Tibial nerve (tissue), 4 donors: ENCODE results near the gene UGT1A6. TPM values are rescaled to one million over a fixed set of nuclear protein-coding genes. Genes with fewer than 3 reads are reported as not detected.

Experiments used
- DNase-seq, 2 donors: peaks; one replicate each; pipeline ENCODE4 v3.0.0-alpha.2; 2019; ENCODE audit warnings: low spot score in 2 of 2
- H3K27ac ChIP-seq, 4 donors: fragments of 200-600 bp; sonication (generic) in 3 of 4; one replicate each; pipeline ENCODE4 v1.5.1; 2017 to 2019; ENCODE audit warnings: mild to moderate bottlenecking in 1 of 4
- H3K27me3 ChIP-seq, 2 donors: fragments of 200-600 bp; sonication (generic) in 1 of 2; one replicate each; pipeline versions ENCODE4 v1.5.1 to v1.6.0; 2017 to 2019
- H3K36me3 ChIP-seq, 3 donors: fragments of 200-600 bp; sonication (generic); one replicate each; pipeline ENCODE4 v1.5.1; 2018 to 2019
- H3K4me1 ChIP-seq, 4 donors: fragments of 200-600 bp; sonication (generic) in 3 of 4; one replicate each; pipeline ENCODE4 v1.5.1; 2017 to 2019
- H3K4me3 ChIP-seq, 4 donors: fragments of 200-600 bp; sonication (generic) in 3 of 4; one replicate each; pipeline ENCODE4 v1.5.1; 2017 to 2019; ENCODE audit warnings: mild to moderate bottlenecking in 1 of 4, moderate library complexity in 1 of 4
- H3K9me3 ChIP-seq, 4 donors: fragments of 200-600 bp; sonication (generic) in 3 of 4; one replicate each; pipeline ENCODE4 v1.5.1; 2017 to 2019
- CTCF ChIP-seq, 5 experiments: fragments of 200-600 bp in 3 of 5; fragments of 450-650 bp in 2 of 5; sonication (generic) in 3 of 5; IDR thresholded peaks; one replicate each; pipeline ENCODE4 v1.5.1; 2016 to 2019; ENCODE audit warnings: antibody characterized with exemption in 5 of 5, mild to moderate bottlenecking in 3 of 5, moderate library complexity in 2 of 5
- EP300 ChIP-seq, 2 donors: sonication (generic); formaldehyde crosslinking; IDR thresholded peaks; one replicate each; pipeline ENCODE4 v1.6.1; 2017; ENCODE audit warnings: antibody characterized with exemption in 2 of 2, mild to moderate bottlenecking in 1 of 2
- POLR2A ChIP-seq, 2 donors: fragments of 450-650 bp; IDR thresholded peaks; one replicate each; pipeline ENCODE4 v1.6.1; 2017; ENCODE audit warnings: antibody characterized with exemption in 2 of 2, mild to moderate bottlenecking in 2 of 2, moderate library complexity in 2 of 2
- WGBS, 2 donors: methylation state at CpG; one replicate each; pipeline ENCODE4 v1.1.5; 2018; 5-methylcytosine and 5-hydroxymethylcytosine counted together
- total RNA-seq, 4 donors: library from RNA; depleted of rRNA; stranded (reverse); fragments of >200 nt; gene quantifications; one replicate each; pipeline ENCODE4 v1.1.0, GENCODE V29; 2016

Gene UGT1A6
- total RNA-seq, 4 donors from 2014 or later: 0.39 TPM; not detected in 3

GRCh38 chr2:233793465-233794127, 100.9 kb downstream of the UGT1A6 start:
- no peak overlapping the region for H3K4me3 ChIP-seq
- 69 to 83% methylated on average over 13 to 17 of the region's 18 CpGs for WGBS, 2 donors
- H3K4me1 ChIP-seq: no peaks in the 10 kb centered on the region
- no peak for DNase-seq
- no peaks in the 10 kb centered on the region for H3K36me3 ChIP-seq
- peaks cover 0 to 4% (median 0%) of the 10 kb centered on the region in 4 donors for H3K9me3 ChIP-seq
- H3K27ac ChIP-seq: no peak overlapping the region
- no peaks in the 10 kb centered on the region for H3K27me3 ChIP-seq
- TF ChIP-seq POLR2A (IDR thresholded peaks at IDR 0.05) (no peak), EP300 (IDR thresholded peaks at IDR 0.05) (no peak), CTCF (IDR thresholded peaks at IDR 0.05) (no peak)

- no peak for DNase-seq
- WGBS, 2 donors: 69 to 78% methylated on average over 17 of the region's 17 CpGs
- no peaks in the 10 kb centered on the region for H3K36me3 ChIP-seq
Observed at GRCh38 chr2:233794128-233794658, 101.5 kb downstream of the UGT1A6 start.

GRCh38 chr2:233795735-233796171, 103.1 kb downstream of the UGT1A6 start:
- no peak overlapping the region for H3K27ac ChIP-seq
- no peaks in the 10 kb centered on the region for H3K27me3 ChIP-seq
- TF ChIP-seq POLR2A (IDR thresholded peaks at IDR 0.05): no peak
- no peak for TF ChIP-seq EP300 (IDR thresholded peaks at IDR 0.05)
- no peaks in the 10 kb centered on the region for H3K4me1 ChIP-seq
- H3K4me3 ChIP-seq: no peak overlapping the region
- no peaks in the 10 kb centered on the region for H3K9me3 ChIP-seq
- no peaks in the 10 kb centered on the region for H3K36me3 ChIP-seq
- DNase-seq: no peak
- 94% methylated on average over 6 to 8 of the region's 13 CpGs for WGBS, 2 donors

More at GRCh38 chr2:233794128-233794658, 101.5 kb downstream of the UGT1A6 start:
- TF ChIP-seq POLR2A (IDR thresholded peaks at IDR 0.05): no peak
- TF ChIP-seq CTCF (IDR thresholded peaks at IDR 0.05): no peak
- no peak for TF ChIP-seq EP300 (IDR thresholded peaks at IDR 0.05)
- H3K27ac ChIP-seq: no peak overlapping the region
- no peaks in the 10 kb centered on the region for H3K4me1 ChIP-seq
- peaks cover 0 to 4% (median 0%) of the 10 kb centered on the region in 4 donors for H3K9me3 ChIP-seq
- no peaks in the 10 kb centered on the region for H3K27me3 ChIP-seq
- H3K4me3 ChIP-seq: no peak overlapping the region

GRCh38 chr2:233796254-233796653, 103.6 kb downstream of the UGT1A6 start:
- no peaks in the 10 kb centered on the region for H3K27me3 ChIP-seq
- no peak for DNase-seq
- no peak for TF ChIP-seq EP300 (IDR thresholded peaks at IDR 0.05)
- no peak for TF ChIP-seq POLR2A (IDR thresholded peaks at IDR 0.05)
- no peak for TF ChIP-seq CTCF (IDR thresholded peaks at IDR 0.05)
- H3K4me3 ChIP-seq: no peak overlapping the region
- WGBS, 2 donors: 86 to 93% methylated on average over 9 of the region's 9 CpGs
- H3K36me3 ChIP-seq: no peaks in the 10 kb centered on the region
- H3K9me3 ChIP-seq: no peaks in the 10 kb centered on the region
- H3K4me1 ChIP-seq: no peaks in the 10 kb centered on the region
- no peak overlapping the region for H3K27ac ChIP-seq

GRCh38 chr2:233798335-233799086, 105.8 kb downstream of the UGT1A6 start:
- Histone ChIP-seq H3K27me3 (no peaks in the 10 kb centered on the region), H3K27ac (no peak overlapping the region), H3K9me3 (no peaks in the 10 kb centered on the region), H3K4me3 (no peak overlapping the region), H3K4me1 (no peaks in the 10 kb centered on the region), H3K36me3 (no peaks in the 10 kb centered on the region)
- 72 to 77% methylated on average over 14 of the region's 14 CpGs for WGBS, 2 donors
- DNase-seq: no peak
- TF ChIP-seq POLR2A (IDR thresholded peaks at IDR 0.05) (no peak), CTCF (IDR thresholded peaks at IDR 0.05) (no peak), EP300 (IDR thresholded peaks at IDR 0.05) (no peak)
